ENCODE measurements around the gene PDZK1IP1.
A peak's percentile ranks its signal among the peaks of the same experiment; 100 is the strongest.

Gene PDZK1IP1

DNA sequence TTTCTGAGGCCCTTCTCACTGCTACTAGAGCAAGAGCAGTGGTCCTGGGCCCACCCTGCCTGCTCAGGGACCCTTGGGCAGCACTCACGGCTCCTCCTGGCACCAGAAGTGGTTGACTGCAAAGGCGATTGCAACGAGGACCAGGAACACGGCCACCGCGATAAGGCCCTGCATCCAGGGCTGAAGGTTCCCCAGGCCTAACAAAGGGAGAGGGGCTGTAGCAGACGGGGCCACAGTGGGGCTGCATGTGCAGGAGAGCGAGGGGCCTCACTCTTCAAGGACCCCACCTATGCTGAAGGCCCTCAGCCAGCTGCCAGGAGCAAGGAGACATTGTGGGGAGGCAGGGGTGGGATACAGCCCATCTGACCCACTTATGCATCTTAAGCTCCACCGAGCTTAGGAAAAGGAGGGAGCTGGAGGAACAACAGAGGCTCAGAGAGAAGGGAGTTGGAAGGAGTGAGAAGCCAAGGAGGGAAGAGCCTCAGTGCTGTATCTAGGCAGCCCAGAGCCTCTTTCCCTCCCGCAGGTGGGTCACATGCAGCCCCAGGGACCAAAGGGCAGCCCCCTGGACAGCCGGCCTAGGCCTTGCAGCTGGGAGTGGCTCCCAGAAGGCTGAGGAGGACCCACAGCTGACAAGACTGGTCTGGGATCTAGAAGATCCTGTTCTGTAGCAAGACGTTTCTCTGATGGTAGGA, 2.5 kb downstream of the PDZK1IP1 start:
- Histone ChIP-seq H3K27ac (ENCODE audit: poor library complexity, severe bottlenecking) (no peak overlapping the region), H3K27me3 (ENCODE audit: insufficient read depth, poor library complexity, severe bottlenecking) (no peaks in the 10 kb centered on the region), H3K4me1 (ENCODE audit: insufficient read depth, poor library complexity, severe bottlenecking) (peaks cover 10% of the 10 kb centered on the region), H3K36me3 (ENCODE audit: low read depth) (no peaks in the 10 kb centered on the region), H3K9me3 (ENCODE audit: severe bottlenecking) (no peaks in the 10 kb centered on the region), H3K4me3 (ENCODE audit: severe bottlenecking) (no peak overlapping the region)
- DNase-seq (ENCODE audit: low spot score) (peak; percentile 53), ATAC-seq (ENCODE audit: low read depth) (no peak)
- TF ChIP-seq, protein P1, sequence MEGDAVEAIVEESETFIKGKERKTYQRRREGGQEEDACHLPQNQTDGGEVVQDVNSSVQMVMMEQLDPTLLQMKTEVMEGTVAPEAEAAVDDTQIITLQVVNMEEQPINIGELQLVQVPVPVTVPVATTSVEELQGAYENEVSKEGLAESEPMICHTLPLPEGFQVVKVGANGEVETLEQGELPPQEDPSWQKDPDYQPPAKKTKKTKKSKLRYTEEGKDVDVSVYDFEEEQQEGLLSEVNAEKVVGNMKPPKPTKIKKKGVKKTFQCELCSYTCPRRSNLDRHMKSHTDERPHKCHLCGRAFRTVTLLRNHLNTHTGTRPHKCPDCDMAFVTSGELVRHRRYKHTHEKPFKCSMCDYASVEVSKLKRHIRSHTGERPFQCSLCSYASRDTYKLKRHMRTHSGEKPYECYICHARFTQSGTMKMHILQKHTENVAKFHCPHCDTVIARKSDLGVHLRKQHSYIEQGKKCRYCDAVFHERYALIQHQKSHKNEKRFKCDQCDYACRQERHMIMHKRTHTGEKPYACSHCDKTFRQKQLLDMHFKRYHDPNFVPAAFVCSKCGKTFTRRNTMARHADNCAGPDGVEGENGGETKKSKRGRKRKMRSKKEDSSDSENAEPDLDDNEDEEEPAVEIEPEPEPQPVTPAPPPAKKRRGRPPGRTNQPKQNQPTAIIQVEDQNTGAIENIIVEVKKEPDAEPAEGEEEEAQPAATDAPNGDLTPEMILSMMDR (IDR thresholded peaks at IDR 0.05; ENCODE audit: poor library complexity, severe bottlenecking): no peak

DNA sequence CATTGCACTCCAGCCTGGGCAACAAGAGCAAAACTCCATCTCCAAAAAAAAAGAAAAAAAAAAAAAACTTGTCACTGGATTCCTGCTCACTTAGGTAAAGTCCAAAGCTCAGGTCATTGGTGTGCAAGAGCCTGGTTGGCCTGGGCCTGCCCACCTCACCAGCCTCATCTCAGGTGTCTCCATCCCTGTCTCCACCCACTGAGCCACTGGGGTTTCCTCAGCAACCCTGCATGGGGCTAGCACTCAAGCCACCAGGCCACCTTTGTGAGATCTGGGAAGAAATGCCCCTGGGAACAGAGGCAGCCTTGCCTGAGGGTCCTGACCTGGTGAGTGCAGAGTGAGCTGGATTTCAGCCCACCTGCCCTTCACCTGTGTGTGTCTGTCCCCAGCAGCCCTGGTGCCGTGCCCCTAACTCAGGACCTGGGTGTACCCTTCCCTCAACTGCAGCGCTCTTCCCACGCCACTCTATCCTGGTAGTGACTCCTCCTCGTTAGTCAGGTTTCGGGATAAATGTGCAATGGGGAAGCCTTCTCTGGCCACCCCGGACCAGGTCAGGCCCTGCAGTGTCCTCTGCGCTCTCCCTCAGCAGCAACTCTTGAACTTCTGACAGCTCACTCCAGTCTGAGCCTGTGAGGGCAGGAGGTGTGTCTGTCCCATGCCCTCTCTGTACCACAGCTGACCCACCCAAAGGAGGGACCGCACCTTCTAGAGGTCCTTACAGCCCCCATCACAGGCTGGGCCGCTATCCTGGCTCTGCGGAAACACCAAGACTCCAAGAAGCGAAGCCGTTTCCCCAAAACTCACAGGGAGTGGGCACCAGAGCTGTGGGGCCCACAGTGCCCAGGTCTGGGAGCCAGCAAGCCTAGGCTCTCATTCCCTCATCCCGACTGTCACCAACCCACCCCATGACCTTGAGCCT, 3.3 kb downstream of the PDZK1IP1 start:
- Histone ChIP-seq H3K4me3 (ENCODE audit: severe bottlenecking) (no peak overlapping the region), H3K36me3 (ENCODE audit: low read depth) (no peaks in the 10 kb centered on the region), H3K27me3 (ENCODE audit: insufficient read depth, poor library complexity, severe bottlenecking) (no peaks in the 10 kb centered on the region), H3K27ac (ENCODE audit: poor library complexity, severe bottlenecking) (no peak overlapping the region), H3K4me1 (ENCODE audit: insufficient read depth, poor library complexity, severe bottlenecking) (peaks cover 10% of the 10 kb centered on the region), H3K9me3 (ENCODE audit: severe bottlenecking) (no peaks in the 10 kb centered on the region)
- ATAC-seq (ENCODE audit: low read depth) (no peak), DNase-seq (ENCODE audit: low spot score) (peak; percentile 30)
- TF ChIP-seq, protein P1 (IDR thresholded peaks at IDR 0.05; ENCODE audit: poor library complexity, severe bottlenecking): no peak

DNA sequence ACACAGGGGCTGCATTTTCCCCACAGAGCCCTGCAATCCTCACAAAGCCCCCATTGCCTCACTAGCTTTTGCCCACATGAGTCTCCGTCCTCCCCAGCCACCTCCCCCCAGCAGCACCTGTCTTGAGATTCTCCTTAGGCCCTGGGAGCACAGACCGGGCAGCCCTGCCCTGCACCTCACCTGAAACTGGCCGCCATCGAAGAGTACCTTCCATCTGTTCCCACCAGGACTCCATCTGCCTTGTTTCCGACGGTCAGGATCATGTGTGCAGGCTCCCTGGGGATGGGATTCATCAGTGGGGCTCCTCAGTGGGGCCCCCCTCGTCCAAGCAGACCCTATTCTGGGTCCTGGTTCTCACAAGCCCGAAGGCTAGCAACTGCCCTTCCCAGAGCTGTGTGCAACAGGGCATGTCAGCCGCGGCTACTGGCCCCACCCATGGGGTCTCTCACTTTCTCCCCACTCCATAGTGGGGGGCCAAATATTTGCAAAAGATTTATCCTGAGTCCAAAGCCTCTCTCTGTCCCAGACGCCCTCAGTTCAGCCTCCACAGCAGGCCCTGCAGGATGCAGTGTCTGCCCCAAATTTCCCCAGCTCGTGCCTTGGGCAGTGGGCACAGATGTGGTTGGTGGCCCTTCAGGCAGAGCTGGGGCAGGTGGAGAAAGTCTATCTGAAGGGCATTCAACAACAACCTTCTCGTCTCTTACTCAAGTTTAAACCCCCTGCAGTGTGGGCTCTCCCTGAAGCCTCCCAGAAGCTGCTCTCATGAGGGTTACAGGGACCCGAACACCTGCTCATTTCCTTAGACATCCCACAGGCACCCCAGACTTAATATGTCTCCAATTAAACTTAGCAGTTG, 4.8 kb downstream of the PDZK1IP1 start:
- H3K27ac ChIP-seq (ENCODE audit: poor library complexity, severe bottlenecking): no peak overlapping the region
- H3K4me1 ChIP-seq (ENCODE audit: insufficient read depth, poor library complexity, severe bottlenecking): peaks cover 3% of the 10 kb centered on the region
- TF ChIP-seq, protein P1 (IDR thresholded peaks at IDR 0.05; ENCODE audit: poor library complexity, severe bottlenecking): no peak
- H3K27me3 ChIP-seq (ENCODE audit: insufficient read depth, poor library complexity, severe bottlenecking): no peaks in the 10 kb centered on the region
- DNase-seq (ENCODE audit: low spot score): peak; percentile 36
- ATAC-seq (ENCODE audit: low read depth): no peak
- H3K4me3 ChIP-seq (ENCODE audit: severe bottlenecking): no peak overlapping the region
- no peaks in the 10 kb centered on the region for H3K36me3 ChIP-seq (ENCODE audit: low read depth)
- no peaks in the 10 kb centered on the region for H3K9me3 ChIP-seq (ENCODE audit: severe bottlenecking)

DNA sequence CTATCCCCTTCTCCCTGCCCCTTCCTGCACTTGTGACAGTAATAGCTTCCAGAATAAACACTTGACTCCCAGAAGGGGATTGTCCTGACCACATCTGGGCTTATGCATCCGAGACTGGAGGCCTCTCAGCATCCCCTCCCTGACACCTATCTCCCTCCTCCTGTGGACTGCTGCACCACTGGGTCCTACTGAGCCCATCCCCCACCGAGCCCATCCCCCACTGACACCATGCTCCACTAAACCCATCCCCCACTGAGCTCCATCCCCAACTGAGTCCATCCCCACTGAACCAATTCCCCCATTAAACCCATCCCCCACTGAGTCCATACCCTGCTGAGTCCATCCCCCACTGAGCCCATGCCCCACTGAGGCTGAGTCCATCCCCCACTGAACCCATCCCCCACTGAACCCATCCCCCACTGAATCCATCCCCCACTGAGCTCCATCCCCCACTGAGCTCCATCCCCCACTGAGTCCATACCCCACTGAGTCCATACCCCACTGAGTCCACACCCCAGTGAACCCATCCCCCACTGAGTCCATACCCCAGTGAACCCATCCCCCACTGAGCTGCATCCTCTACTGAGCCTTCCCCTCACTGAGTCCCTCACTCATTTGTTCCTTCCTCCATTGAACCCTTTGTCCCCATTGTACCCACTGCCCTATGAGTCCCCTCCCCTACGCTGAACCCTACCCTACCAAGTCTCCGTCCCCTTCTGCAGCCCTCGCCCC, 5.6 kb downstream of the PDZK1IP1 start:
- Histone ChIP-seq H3K9me3 (ENCODE audit: severe bottlenecking) (no peaks in the 10 kb centered on the region), H3K4me1 (ENCODE audit: insufficient read depth, poor library complexity, severe bottlenecking) (no peaks in the 10 kb centered on the region), H3K4me3 (ENCODE audit: severe bottlenecking) (no peak overlapping the region), H3K27ac (ENCODE audit: poor library complexity, severe bottlenecking) (no peak overlapping the region), H3K27me3 (ENCODE audit: insufficient read depth, poor library complexity, severe bottlenecking) (no peaks in the 10 kb centered on the region), H3K36me3 (ENCODE audit: low read depth) (no peaks in the 10 kb centered on the region)
- TF ChIP-seq, protein P1 (IDR thresholded peaks at IDR 0.05; ENCODE audit: poor library complexity, severe bottlenecking): no peak
- DNase-seq (ENCODE audit: low spot score): peak; percentile 38
- ATAC-seq (ENCODE audit: low read depth): no peak
